T-helper 1 cell (primary cell): ENCODE data around the gene SUPT3H.

Source experiments
- DNase-seq, 5 donors: peaks; one replicate each; pipeline ENCODE4 v3.0.0-alpha.2; 2012 to 2020

Gene SUPT3H

GRCh38 chr6:44995486-44996132 is 382.1 kb downstream of the SUPT3H start:
- DNase-seq: no peak

GRCh38 chr6:44989391-44989790 is 388.3 kb downstream of the SUPT3H start:
- DNase-seq: no peak

GRCh38 chr6:44985006-44985405 is 392.7 kb downstream of the SUPT3H start:
- DNase-seq: no peak

- DNase-seq: no peak
Measured at GRCh38 chr6:44983467-44984365, 394.0 kb downstream of the SUPT3H start.

- no peak for DNase-seq
Measured at GRCh38 chr6:44980841-44981240, 396.9 kb downstream of the SUPT3H start.

GRCh38 chr6:44976677-44977641 is 400.8 kb downstream of the SUPT3H start:
- peak in 1 of 5 donors; percentile 61 for DNase-seq

GRCh38 chr6:44974511-44974910 is 403.2 kb downstream of the SUPT3H start:
- DNase-seq: no peak

- DNase-seq: no peak
Measured at GRCh38 chr6:44972709-44973108, 405.0 kb downstream of the SUPT3H start.

- no peak for DNase-seq
Measured at GRCh38 chr6:44969446-44970185, 408.1 kb downstream of the SUPT3H start.

GRCh38 chr6:44967481-44967880 is 410.3 kb downstream of the SUPT3H start:
- DNase-seq: no peak

GRCh38 chr6:44966449-44967092 is 411.2 kb downstream of the SUPT3H start:
- no peak for DNase-seq

- no peak for DNase-seq
Measured at GRCh38 chr6:44965708-44966107, 412.0 kb downstream of the SUPT3H start.

GRCh38 chr6:44960898-44961297 is 416.8 kb downstream of the SUPT3H start:
- peak in 1 of 5 donors; percentile 18 for DNase-seq

GRCh38 chr6:44959651-44960050 is 418.1 kb downstream of the SUPT3H start:
- no peak for DNase-seq

- no peak for DNase-seq
Measured at GRCh38 chr6:44957156-44957555, 420.6 kb downstream of the SUPT3H start.

GRCh38 chr6:44956396-44956795 is 421.3 kb downstream of the SUPT3H start:
- DNase-seq: no peak

- DNase-seq: no peak
Measured at GRCh38 chr6:44955145-44955544, 422.6 kb downstream of the SUPT3H start.

GRCh38 chr6:44954281-44954680 is 423.5 kb downstream of the SUPT3H start:
- no peak for DNase-seq

- no peak for DNase-seq
Measured at GRCh38 chr6:44951253-44951747, 426.4 kb downstream of the SUPT3H start.

GRCh38 chr6:44949596-44950201 is 428.0 kb downstream of the SUPT3H start:
- DNase-seq: no peak

GRCh38 chr6:44943541-44943940 is 434.2 kb downstream of the SUPT3H start:
- no peak for DNase-seq
